Right cardiac atrium (tissue), 5 donors: ENCODE data around the gene METTL25B. TPM values are rescaled to one million over a fixed set of nuclear protein-coding genes. Genes with fewer than 3 reads are reported as not detected.

Experiments used
- ATAC-seq, 2 donors: fragments of 200-7000 bp; cut with Tn5 transposase; one replicate each; pipeline versions ENCODE4 v1.8.0 to v1.9.1; 2020; ENCODE audit warnings: moderate library complexity in 2 of 2, mild to moderate bottlenecking in 1 of 2
- DNase-seq, 3 donors: peaks; one replicate each; pipeline ENCODE4 v3.0.0-alpha.2; 2020
- H3K27ac ChIP-seq: one replicate; pipeline ENCODE4 v1.5.1; 2013; ENCODE audit warnings: mild to moderate bottlenecking, low read length, control low read depth, moderate library complexity
- H3K27me3 ChIP-seq: one replicate; pipeline ENCODE4 v1.6.1; 2013; ENCODE audit not compliant: control insufficient read depth, insufficient read depth
- H3K4me1 ChIP-seq: one replicate; pipeline ENCODE4 v1.6.1; 2013; ENCODE audit warnings: low read length; ENCODE audit not compliant: control insufficient read depth, insufficient read depth
- H3K4me3 ChIP-seq: one replicate; pipeline ENCODE4 v1.5.1; 2013; ENCODE audit warnings: low read length, control low read depth
- H3K9me3 ChIP-seq: one replicate; pipeline ENCODE4 v1.6.1; 2013; ENCODE audit warnings: low read length; ENCODE audit not compliant: control insufficient read depth
- WGBS: extraction: QIAGEN DNeasy Blood & Tissue Kit; methylation state at CpG from one replicate; pipeline ENCODE4 v1.1.7; 2013; 5-methylcytosine and 5-hydroxymethylcytosine counted together
- intact Hi-C, 4 donors: fragments of 100-400 bp; cut with DNase I; formaldehyde crosslinking; loops; one replicate each; pipeline versions ENCODE4 v1.11.0 to v1.14.0; 2022 to 2023
- polyA plus RNA-seq: library from polyadenylated mRNA; stranded (reverse); fragments of 200-250 nt; gene quantifications from one replicate; pipeline ENCODE4 v1.2.3, GENCODE V29; 2013
- total RNA-seq, 4 donors: library from RNA; stranded (reverse); fragmentation: NEBNext Ultra II Directional; extraction: Animal tissue kit (Norgen Biotek cat#: 25700); gene quantifications; one replicate each; pipeline ENCODE4 v1.2.1, GENCODE V29; 2021
- donor health status: healthy with polysubstance abuse.
- donor health status: DM: no; HTN: yes; CAD: no.
- donor health status: DM: no; HTN: no; CAD: no.
- donor health status: DM: no; HTN: yes; CAD: no; lungs with severe emphysema.
- donor health status: DM: yes; HTN: yes; CAD: no.

METTL25B gene
- total and polyA plus RNA-seq, 5 donors, result 14.4 to 19.7 (median 17.7) TPM

DNA sequence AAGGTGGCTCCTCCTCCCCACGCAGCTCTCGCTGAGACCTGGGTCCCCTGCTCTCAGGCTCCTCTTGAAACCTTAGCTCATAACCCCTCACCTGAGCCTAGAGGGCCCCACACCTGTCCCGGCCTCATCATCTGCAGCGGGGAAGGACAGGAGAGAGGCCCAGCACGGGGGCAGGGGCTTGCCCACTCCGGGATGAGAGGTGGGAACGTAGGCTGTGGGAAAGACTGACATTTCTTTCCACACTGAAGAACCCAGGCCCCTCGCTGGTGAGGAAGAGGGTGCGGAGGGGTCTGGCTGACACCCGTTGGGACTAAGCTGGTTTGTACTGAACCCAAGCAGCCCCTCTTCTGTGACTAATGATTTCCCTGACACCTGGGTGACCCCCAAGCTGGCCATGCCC is 37.1 kb upstream of the METTL25B start:
- 77% methylated on average over 10 of the region's 10 CpGs for WGBS
- DNase-seq, result peak in 1 of 3 donors; percentile 49
- H3K27me3 ChIP-seq, result no peaks in the 10 kb centered on the region
- intact Hi-C loops, result loop anchor here in 2 of 4 donors (2.0 to 10.0 kb wide), 3 partner anchors 36 to 194 kb away; partner anchors contain the start of gene INSRR (in 1 of the 2)
- no peak for ATAC-seq
- no peaks in the 10 kb centered on the region for H3K4me1 ChIP-seq
- no peaks in the 10 kb centered on the region for H3K9me3 ChIP-seq
- H3K27ac ChIP-seq, result no peak overlapping the region
- H3K4me3 ChIP-seq, result no peak overlapping the region

DNA sequence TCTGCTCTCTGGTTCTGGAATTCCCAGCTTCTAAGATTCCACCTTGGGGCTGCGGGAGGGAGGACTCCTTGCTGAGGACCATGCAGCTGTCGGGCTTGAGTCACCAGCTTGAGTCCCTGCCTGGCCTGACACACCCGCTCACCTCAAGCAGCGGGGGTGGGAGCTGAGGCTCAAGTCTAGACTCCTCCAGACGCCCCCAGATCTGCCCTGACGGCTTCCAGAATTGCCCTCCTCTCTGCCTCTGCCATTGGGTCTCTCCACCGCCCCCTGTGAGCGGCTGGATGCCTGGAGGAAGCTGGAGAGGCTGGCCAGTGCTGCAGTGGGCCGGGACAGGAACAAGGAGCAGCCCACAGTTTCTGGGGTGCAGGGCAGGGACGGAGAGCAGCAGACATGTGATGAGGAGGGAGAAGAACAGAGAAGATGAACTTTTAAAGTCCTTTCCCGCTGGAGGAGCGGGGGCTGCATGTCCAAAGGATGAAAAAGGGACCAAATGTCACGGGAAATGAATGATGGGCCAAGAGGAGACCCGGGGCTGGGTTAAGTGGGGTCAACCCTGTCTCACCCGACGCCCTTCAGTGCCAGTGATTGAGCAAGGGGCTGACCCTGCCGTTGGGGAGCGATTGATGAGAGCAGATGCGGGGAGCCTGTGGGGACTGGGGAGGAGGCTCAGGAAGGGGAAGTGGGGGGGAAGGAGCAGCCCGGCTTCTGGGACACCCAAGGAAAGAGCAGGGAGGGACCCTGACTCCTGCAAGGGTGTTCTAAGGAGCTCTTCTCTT is 36.4 kb upstream of the METTL25B start:
- Histone ChIP-seq H3K4me1 (no peaks in the 10 kb centered on the region), H3K9me3 (no peaks in the 10 kb centered on the region), H3K27me3 (no peaks in the 10 kb centered on the region), H3K4me3 (no peak overlapping the region), H3K27ac (no peak overlapping the region)
- WGBS, result 43% methylated on average over 20 of the region's 20 CpGs
- DNase-seq, result peak in 1 of 3 donors; percentile 43
- intact Hi-C loops, result loop anchor here in 2 of 4 donors (2.0 to 10.0 kb wide), 3 partner anchors 35 to 193 kb away; partner anchors contain the start of gene INSRR (in 1 of the 2)
- ATAC-seq, result no peak

DNA sequence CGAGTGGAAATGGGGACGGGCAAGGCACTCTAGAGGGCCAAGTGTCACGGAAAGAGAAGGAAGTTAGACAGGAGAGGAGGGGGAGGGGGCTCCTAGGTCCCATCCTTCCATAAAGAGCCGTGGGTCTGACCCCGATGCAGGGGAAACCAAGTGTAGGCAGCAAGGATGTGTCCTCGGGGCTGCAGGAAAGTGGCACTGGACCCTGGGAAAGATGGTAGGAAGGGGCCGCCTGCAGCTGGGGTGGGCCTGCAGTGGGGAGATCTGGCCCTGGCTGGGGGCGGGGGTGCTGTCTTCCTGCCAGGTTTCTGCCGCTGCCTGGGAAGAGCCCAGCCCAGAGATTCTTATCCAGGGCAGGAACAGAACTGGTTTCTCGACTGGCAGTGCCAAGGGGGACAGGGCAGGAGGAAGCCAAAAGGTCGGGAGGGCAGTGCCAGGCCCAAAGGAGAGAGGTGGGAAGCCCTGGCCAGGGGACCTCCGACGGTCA is 35.8 kb upstream of the METTL25B start:
- ATAC-seq (no peak), DNase-seq (peak in 1 of 3 donors; percentile 32)
- Histone ChIP-seq H3K27ac (no peak overlapping the region), H3K4me3 (no peak overlapping the region), H3K4me1 (no peaks in the 10 kb centered on the region), H3K9me3 (no peaks in the 10 kb centered on the region), H3K27me3 (no peaks in the 10 kb centered on the region)
- intact Hi-C loops, result loop anchor here in 2 of 4 donors (10.0 kb wide), 2 partner anchors 162 to 192 kb away; partner anchors contain the start of gene INSRR (in 1 of the 2)
- WGBS, result 18% methylated on average over 13 of the region's 13 CpGs

DNA sequence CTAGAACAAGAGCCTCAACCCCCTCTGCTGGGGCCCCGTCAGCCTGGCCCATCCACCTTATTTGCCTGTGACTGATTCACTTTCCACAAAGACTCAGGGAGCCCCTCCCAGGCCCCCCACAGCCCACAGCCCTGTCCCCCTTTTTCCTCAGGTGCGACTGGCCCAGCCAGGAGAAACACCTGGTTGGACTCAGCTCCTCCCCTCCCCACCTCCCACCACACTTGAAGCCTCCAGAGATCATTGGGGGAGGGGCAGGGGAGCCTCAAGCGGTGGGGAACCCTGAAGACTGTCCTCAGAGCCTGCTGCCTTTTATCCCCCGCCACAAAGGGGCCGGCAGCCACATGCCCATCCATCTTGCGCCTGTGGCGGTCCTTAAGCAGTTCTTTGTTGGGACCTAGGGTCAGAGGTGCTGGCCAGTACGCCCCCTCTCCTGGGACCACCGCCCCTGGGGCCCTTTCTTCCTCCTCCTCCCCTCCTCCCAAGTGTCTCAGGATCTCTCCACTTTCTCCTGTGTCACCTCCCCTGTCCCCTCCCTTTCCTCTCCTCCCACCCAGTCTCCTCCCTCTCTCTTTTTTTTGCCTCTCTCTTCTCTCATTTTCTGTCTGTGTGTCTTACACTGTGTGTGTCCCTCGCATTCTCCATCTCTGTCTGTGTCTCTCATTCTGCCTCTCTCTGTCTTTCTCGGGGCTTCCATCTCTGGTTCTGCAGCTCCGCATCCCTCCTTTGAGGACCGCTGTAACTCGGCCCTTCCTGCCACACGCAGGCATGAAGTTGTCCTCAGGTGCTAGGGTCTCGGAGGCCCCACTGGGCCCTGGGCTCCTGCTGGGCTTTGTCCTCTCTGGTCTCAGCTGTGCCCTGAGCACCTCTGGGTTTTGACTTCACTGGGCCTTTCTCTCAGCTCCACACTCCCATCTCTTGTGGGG is 35.1 kb upstream of the METTL25B start:
- H3K9me3 ChIP-seq, result no peaks in the 10 kb centered on the region
- intact Hi-C loops, result loop anchor here in 2 of 4 donors (10.0 kb wide), 2 partner anchors 162 to 192 kb away; partner anchors contain the start of gene INSRR (in 1 of the 2)
- WGBS, result 49% methylated on average over 16 of the region's 16 CpGs
- ATAC-seq (no peak), DNase-seq (peak in 1 of 3 donors; percentile 46)
- H3K27ac ChIP-seq, result no peak overlapping the region
- H3K27me3 ChIP-seq, result no peaks in the 10 kb centered on the region
- H3K4me1 ChIP-seq, result no peaks in the 10 kb centered on the region
- H3K4me3 ChIP-seq, result no peak overlapping the region

DNA sequence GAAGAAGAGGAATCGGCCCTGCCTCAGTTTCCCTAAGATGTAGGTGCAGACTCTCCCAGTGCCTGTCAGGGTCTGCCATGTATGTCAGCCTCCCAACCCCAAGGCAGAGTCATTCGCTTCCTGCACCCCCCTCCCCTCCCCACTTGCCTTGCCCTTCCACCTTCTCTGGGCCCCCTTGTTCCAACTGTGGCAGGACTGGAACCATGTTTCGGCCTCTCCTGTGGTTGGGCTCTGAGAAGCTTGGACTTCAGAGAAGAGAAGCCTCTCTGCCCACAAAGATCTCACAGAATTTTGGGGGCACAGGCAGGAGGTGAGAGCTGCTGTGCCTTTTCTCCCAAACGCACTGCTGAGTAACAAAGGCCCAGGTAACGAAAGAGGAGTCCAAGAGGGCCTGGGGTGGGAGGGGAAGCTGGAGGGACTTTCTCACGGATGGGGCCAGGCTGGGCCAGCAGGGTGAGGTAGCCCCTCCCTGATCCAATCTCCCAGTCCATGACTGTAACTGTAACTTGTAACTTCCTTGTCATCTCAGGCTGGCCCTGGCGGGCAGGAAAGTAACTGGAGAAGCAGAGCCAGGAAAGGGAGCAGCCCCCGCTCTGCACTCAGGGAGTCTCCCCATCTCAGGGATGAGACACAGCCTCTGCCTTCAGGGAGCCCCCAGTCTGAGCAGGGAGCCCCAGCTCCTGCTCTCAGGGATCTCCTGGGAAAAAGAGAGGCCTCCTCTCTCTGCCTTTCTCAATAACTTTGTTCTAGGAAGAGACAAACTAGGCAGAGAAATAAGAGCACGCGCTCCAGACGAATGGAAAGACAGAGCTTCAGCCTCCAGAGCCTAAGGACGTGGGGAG is 34.2 kb upstream of the METTL25B start:
- WGBS, result 75% methylated on average over 12 of the region's 12 CpGs
- no peaks in the 10 kb centered on the region for H3K9me3 ChIP-seq
- peak in 1 of 3 donors; percentile 12 for DNase-seq
- no peaks in the 10 kb centered on the region for H3K4me1 ChIP-seq
- H3K27ac ChIP-seq, result no peak overlapping the region
- no peaks in the 10 kb centered on the region for H3K27me3 ChIP-seq
- ATAC-seq, result no peak
- no peak overlapping the region for H3K4me3 ChIP-seq
- intact Hi-C loops, result loop anchor here in 2 of 4 donors (10.0 kb wide), 2 partner anchors 161 to 191 kb away; partner anchors contain the start of gene INSRR (in 1 of the 2)

DNA sequence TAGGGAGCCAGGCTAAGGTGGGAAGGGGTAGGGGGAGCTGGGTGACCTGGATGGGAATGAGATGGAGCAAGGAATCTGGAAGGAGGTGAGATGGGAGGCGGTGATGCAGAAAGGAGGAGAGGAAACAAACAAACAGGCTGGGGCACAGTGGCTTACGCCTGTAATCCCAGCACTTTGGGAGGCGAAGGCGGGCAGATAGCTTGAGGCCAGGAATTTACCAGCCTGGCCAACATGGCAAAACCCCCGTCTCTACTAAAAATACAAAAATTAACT is 33.6 kb upstream of the METTL25B start:
- ATAC-seq, result no peak
- 94% methylated on average over 5 of the region's 5 CpGs for WGBS
- no peaks in the 10 kb centered on the region for H3K9me3 ChIP-seq
- H3K4me3 ChIP-seq, result no peak overlapping the region
- no peaks in the 10 kb centered on the region for H3K27me3 ChIP-seq
- H3K4me1 ChIP-seq, result no peaks in the 10 kb centered on the region
- H3K27ac ChIP-seq, result no peak overlapping the region
- no peak for DNase-seq
- intact Hi-C loops, result loop anchor here in 2 of 4 donors (10.0 kb wide), 2 partner anchors 160 to 190 kb away; partner anchors contain the start of gene INSRR (in 1 of the 2)

DNA sequence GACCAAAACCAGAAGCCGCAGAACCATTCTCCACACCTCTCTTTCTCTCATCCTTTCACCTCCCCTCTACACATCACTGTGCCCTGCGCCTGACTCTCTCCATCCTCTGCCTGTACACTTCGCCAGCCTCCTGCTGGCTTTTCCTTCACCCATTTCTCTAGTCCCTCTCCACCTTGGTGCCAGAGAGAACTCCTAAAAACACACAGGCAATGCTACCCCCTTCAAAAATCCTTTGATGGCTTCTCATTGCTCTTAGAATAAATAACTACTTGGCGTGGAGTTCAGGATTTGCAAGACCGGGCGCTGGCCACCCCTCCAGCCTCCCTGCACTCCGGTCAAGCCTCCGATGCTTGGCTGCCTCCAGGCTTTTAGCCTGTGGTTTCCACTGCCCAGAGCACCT is 31.5 kb upstream of the METTL25B start:
- WGBS, result 94% methylated on average over 8 of the region's 8 CpGs
- DNase-seq (peak in 1 of 3 donors; percentile 8), ATAC-seq (no peak)
- H3K4me3 ChIP-seq, result no peak overlapping the region
- no peak overlapping the region for H3K27ac ChIP-seq
- intact Hi-C loops, result loop anchor here in 2 of 4 donors (10.0 kb wide), 2 partner anchors 158 to 188 kb away; partner anchors contain the start of gene INSRR (in 1 of the 2)
- no peaks in the 10 kb centered on the region for H3K9me3 ChIP-seq
- no peaks in the 10 kb centered on the region for H3K4me1 ChIP-seq
- no peaks in the 10 kb centered on the region for H3K27me3 ChIP-seq

DNA sequence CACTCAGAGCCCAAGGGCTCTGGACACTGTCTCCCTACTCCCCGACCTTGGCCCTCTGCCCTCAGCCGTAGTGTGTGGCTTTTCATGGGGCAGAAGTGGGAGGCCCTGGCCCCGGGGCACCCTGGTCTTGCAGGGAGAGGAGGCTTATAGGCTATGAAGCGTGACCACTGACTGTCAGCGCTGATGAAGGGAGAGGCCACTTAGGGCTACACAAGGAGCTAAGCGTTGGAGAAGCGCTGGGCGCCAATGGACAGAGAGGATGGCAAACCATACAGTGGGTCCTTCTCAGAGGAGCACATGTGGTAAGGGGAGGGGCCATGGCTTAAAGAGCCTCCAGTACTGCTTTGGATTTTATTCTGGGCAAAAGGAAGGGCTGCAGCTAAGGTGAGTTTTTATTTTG is 30.8 kb upstream of the METTL25B start:
- ATAC-seq, result no peak
- Histone ChIP-seq H3K27ac (no peak overlapping the region), H3K27me3 (no peaks in the 10 kb centered on the region), H3K4me3 (no peak overlapping the region), H3K4me1 (no peaks in the 10 kb centered on the region), H3K9me3 (no peaks in the 10 kb centered on the region)
- intact Hi-C loops, result loop anchor here in 2 of 4 donors (10.0 kb wide), 2 partner anchors 157 to 187 kb away; partner anchors contain the start of gene INSRR (in 1 of the 2)
- DNase-seq, result peak in 1 of 3 donors; percentile 33
- 81% methylated on average over 8 of the region's 8 CpGs for WGBS

DNA sequence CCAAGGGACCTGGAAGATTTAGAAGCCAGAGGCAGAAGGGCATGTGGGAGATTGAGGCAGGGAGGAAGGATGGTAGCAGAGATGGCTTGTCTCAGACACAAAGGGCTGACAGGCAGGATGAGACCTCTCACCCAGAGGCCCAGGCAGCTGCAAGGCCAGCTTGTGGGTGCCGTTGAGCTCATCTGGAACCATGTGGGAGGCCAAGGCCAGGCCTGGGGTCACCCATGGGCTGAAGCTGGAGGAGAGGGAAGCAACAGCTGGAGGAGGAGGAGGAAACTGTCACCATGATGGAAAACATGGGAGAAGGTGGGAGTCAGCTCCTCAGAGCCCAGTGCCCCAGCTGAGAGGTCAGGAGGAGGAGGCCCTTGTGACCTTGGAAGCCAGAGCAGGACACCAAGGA is 29.3 kb upstream of the METTL25B start:
- H3K9me3 ChIP-seq, result no peaks in the 10 kb centered on the region
- intact Hi-C loops, result loop anchor here in 2 of 4 donors (10.0 kb wide), 2 partner anchors 156 to 186 kb away; partner anchors contain the start of gene INSRR (in 1 of the 2)
- WGBS, result 57% methylated on average over 1 of the region's 1 CpG
- no peak for ATAC-seq
- H3K27me3 ChIP-seq, result no peaks in the 10 kb centered on the region
- H3K4me1 ChIP-seq, result no peaks in the 10 kb centered on the region
- no peak overlapping the region for H3K27ac ChIP-seq
- H3K4me3 ChIP-seq, result no peak overlapping the region
- peak in 1 of 3 donors; percentile 23 for DNase-seq
